SK-N-DZ (cell line): ENCODE data around the gene STAC3.

ENCODE experiments used
- DNase-seq: peaks from one replicate; pipeline ENCODE4 v3.0.0-alpha.2; 2015; ENCODE audit warnings: low spot score

The STAC3 gene

DNA sequence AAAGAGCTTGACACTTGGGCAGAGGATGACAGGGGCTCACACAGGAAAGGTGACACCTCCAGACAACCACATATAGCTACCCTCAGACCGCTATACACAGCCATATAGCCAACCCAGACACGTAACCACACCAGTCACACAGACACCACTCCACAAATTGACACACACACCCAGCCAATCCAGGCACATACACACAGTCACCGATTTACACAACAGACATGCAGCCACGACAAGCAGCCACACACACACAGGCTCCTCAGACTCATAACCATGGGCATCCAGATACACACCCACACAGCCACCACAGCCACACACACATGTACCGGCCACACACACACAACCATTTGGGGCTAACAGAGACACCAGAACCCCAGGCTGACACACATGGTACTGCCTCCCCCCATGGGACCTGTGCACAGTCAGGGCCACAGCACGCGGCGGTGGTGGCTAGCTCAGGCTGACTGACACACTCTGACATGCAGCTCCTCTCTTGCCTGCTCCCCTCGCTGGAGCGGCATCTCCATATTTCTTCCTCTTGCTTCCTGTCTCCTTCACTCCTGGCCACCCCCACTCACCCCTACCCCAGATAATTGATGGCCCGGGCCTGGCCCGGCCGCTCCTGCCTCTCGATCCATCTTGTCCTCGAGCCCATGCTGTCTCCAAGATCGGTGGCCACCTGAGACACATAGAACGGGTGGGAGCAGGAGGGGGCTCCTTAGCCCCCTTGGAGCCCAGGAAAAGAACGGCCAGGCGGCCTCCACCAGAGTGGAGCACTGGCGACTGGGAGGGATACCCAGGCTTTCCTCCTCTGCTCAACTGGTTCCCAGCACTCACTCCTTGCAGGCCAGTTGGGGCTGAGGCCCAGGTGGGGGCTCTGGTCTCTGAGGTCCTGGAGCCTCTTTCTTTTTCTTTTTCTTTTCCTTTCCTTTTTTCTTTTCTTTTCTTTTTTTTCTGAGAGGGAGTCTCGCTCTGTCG lies 27.5 kb downstream of the STAC3 start:
- no peak for DNase-seq

DNA sequence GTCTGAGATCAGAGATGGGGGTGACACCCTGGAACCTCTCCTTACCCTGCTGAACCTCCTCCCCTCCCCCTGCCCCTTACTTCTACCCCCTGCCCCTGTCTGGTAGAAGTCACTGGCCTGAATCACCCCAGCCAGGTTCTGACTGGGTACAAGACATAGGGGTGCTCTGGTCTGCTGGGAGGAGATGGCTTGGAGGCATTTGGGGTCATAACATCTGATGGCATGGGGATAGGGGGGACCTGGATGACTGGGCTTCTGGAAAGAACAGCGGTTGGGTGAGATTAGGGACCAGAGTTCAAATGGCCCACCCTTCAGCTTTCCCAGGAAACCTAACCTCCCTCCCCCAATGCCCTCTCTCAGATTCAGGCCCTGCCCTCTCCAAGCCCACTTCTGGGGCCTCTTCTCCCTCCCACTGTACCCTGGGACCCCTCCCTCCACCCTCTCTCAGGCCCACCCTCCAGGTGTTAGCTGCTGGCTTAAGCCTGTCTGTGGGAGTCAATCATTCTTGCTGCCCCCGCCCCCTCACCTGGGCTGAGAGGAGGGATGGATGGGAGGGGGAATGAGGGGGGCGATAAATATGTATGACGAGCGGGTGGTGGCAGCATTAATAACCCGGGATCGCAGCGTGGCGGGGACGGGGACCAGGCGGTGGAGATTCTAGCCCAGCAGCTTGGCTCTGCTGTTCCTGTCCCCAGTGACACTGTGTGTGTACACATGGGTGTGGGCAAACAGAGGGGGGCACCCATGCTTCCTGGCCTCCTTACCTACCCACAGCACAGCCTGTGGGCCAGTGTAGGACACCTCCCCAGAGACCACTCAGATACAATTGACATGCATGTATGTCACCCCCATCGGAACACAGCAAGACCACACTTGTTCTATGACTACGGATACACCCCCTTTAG lies 28.4 kb downstream of the STAC3 start:
- no peak for DNase-seq

DNA sequence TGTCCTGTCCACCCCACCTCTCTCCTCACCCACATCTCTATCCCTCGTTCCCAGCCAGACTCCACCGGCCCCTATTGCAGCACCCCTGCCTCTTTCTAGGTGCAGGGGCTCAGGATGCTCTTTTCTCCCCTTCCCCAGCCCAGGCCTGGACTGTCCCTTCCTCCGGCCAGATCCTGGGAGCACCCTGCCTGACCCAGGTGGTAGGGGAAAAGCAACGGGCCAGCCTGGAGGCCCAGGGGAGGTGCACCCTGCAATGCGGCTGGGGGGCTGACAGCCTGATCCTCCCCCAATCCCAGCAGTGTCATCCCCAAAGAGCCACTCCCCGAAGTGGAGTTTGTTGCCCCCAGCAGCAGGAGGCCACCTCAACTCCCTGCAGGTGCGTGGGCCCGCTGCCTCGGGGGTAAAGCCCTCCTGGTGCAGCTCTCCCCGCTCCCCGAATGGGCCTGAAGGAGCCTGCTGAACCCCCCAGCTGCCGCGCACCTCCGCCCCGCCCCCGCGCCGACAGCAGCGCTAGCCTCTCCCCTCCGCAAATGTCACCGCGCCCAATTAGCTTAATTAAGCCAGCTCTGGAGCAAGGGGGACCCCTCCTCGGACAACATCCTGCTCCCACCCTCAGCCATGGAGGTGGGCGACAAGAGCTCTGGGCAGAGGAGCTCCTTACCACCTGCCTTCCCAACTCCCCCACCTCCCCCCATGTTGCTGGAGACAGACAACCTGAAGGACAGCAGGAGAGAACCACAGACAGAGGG lies 29.6 kb downstream of the STAC3 start:
- no peak for DNase-seq

DNA sequence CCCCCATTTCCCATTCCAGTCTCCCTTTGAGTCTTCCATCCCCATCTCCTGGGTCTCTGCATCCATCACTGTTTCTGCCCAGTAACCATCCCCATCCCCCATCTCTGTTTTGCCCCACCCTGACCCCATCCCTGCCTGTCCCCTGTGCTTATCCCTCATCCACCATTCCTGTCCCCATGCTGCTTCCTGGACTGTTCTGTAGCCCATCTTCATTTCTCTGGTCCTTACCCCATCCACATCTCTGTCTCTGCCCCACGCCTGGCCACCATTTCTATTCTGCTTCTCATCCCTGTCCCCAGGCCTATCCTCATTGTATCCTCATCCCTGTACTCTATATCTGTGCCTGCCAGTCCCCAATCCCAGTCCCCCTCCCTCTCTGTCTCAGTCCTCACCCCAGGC lies 30.2 kb downstream of the STAC3 start:
- no peak for DNase-seq

DNA sequence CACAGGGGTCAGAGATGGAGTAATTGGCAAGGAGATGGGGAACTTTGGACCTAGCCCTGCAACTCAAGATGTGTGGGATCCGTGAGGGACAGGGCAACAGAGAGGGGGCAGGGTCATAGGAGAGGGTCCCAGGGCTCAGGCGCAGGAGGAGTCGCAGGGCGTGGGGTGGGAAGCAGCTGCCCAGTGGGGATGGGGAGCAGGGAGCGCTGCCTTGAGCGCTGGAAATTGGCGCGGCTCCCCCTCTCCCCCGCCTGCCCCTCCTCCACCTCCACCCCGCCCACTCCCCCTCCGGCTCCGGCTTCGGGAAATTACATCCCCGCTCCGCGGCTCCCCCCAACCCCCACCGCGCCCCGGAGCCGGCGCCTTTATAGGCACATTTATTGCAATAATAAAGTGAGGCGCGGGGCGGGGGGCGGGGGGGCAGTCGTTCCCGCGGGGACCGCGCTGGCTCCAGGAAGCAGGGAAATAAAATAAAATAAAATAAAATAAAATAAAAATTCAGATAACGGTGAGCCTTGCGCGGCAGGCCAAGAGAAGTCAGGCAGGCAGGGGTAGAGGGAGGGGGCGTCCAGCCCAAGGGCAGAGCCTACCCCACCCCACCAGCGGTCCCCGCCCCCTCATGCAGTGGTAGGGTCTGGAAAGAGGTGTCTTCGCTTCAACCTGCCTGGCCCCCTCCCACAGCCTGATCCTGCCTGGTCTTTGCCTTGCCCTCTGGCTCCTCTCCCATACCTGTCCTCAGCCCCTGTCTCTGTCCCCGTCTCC lies 30.8 kb downstream of the STAC3 start:
- DNase-seq: no peak

DNA sequence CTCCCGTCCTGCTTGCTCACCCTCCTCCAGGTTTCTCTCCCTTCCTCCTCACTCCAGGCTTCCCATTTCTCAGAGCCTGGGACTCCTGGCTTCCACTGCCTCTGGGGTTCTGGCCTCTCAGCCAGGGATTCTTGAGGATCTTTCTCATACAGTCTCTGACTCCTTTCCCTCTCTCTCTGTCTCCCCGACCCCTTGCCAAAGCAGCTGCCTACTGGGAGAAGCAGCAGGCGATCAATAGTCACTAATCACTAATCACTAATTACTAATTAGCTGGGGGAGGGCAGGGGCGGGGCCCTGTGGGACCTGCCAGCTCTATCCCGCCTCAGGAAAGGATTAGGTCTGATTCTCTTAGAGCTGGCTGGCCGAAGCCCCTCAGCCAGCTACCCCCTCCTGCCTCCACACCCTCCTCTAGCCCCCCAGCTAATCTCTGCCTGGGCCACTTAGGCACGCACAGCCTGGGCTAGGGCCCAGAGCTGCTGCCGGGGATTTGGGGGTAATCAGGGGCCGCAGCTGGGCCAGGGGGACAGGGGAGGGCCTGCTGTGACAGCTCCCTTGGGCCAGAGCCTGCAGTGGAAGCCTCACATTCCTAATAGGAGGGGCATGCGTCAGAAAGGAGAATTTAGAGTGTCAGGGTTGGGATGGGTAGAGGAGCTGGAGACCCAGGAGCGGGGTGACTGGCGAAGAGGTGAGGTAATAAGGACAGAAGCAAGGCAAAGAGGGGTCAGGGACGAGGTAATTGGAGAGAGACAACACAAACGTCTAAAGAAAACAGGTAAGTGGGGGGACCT lies 31.6 kb downstream of the STAC3 start:
- no peak for DNase-seq

DNA sequence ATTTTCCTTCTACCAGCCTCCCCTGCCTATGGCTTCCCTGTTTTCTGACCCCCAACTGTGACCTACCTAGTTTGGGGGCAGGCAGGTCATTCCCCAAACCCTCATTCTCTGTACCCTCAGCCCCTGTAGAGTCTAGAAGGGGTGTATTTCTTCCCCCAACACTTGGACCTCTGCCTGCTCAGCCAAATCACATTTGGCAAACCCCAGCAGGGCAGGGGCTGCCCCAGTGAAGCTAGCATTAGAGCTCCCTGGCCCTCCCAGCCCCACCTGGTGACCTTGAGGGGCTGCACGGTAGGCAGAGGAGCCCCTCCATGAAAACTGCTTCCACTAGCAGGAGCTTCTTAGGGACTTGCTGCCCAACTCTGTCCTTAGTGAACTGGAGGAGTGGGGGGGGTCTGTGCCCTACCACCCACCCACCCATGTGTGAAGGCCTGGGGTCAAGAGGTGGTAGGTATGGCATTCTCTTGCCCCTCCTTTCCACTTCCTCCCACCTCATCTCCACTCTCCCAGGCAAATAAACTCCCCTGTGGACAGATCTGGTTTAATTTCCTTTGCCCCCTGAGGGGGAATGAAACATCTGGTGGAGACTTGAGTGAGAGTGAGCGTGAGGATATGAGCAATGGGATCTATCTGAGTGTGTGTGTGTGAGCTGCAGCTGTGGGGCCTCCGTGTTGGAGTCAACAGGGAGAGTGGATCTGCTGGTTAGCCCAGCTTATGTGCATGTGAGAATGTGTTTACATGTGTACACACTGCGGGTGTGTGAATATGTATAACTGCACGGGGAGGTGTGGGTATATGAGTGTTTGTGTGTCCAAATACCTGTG lies 32.7 kb downstream of the STAC3 start:
- DNase-seq: no peak

DNA sequence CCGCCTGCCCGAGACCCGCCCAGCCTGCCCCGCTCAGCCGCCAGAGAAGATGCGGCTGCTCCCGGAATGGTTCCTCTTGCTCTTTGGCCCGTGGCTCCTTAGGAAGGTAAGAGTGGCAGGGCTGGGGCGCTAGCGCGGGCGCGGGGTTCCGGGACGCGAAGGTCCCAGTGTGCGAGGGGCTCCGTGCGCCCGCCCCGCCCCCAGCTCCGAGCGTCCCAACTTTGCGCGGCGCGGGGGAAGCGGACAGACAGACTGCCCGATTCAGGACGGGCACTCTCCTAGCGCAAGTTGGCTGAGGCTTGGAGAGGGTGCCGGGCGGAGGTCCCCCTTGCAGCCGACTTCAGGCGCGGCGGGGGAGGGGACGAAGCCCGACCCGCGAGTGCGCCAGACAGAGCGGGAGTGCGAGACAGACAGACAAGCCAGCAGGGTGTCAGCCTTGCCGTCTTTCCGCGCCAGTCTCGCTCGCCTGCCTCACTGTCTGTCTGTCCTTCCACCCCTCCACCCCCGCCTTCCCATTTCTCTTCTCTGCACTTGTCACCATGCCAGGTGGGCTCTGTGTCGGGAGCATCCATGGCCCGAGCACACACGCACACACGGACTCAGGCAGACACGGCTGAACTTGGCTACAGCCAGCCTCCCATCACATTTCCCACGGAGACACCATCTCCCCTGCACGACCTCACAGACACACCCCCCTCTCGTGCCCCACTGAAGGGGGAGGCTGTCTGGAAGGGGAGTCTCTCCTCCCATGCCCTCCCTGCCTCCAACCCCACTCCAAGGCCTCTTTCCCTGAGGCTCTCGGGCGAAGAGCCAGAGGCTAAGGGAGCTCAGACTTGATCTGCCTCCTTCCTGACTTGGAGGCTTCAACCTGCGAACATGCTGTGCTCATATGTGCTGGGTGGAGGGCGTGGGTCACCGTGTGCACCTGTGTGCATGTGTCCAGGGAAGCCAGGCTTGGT lies 33.8 kb downstream of the STAC3 start:
- no peak for DNase-seq

DNA sequence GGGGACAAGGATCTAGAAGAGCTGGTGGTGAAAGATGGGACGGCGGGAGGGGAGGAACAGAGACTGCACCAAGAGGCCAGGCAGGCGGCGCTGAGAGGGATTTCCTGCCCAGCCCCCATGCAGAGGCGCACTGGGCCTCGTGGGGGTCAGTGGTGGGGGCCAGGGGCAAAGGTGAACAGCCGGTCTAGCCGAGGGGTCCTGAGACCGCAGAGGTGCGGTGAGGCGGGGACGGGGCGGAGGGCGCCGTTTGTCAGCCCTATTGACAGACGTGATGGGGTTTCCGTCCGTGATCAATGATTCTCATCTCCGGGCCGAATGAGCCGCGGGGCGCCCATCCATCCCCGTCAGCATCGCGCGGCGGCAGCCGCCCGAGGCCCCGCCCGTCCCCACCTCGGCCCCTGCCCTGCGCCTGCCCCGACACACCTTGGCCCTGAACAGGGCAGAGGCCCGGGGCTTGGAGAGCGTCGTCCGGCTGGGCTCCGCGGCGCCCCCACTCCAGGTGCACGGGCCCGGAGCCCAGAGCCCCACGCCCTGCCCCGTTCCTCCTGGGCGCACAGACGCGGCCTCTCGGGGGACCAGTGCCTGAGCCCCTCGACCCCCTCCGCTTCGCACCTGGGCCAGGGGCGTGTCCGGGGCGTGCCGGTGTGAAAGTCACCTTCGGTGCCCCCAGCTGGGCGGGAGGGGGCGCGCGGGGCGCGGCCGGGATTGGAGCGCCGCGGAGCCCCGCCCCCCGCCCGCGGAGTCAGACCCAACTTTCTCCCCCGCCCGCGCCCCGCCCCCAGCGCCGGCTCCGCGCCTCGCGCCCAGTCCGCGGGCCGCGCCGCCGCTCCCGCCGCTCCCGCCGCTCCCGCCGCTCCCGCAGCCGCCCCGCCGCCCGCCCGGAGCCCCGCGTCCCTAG lies 34.7 kb downstream of the STAC3 start, which contains the start of gene NXPH4:
TSS of gene NXPH4 (plus strand) at position 781 of the 898 bp plus-strand sequence. CDS start 176 bp downstream, outside the sequence.
- DNase-seq: no peak

DNA sequence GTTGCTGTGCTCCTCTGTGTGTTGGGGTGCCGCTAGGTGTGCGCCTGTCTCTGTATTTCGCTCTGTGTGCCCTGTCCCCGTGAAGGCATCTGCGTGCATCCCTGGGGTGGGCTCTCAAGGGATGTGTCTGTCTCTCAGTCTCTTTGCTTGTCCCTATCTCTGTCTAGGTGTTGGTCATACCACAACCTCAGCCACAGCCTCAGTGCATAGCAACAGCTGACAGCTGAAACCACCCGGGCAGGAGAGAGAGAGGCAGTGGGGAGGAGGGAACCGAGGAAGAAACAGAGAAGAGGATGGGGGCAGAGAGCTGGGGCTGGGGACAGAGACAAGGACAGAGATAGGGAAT lies 35.3 kb downstream of the STAC3 start:
- no peak for DNase-seq

DNA sequence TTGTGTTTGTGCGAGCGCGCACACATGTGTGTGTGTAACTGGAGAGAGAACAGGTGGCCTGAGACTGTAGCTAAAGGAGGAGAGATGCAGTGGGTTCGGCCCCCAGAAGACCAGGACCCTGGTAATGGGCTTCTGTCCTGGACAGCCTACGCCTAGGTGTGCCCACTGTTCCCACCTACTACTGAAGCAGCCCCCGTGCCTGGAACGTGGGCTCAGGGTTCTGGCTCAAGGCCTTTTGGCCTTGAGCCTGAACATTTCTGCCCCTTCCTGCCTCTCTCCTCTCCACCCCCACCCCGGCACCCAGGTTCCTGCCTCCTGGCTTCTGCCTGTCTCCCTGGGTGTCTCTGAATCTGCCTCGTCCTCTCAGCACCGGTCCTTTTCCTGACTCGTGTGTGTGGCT lies 35.9 kb downstream of the STAC3 start:
- DNase-seq: no peak

DNA sequence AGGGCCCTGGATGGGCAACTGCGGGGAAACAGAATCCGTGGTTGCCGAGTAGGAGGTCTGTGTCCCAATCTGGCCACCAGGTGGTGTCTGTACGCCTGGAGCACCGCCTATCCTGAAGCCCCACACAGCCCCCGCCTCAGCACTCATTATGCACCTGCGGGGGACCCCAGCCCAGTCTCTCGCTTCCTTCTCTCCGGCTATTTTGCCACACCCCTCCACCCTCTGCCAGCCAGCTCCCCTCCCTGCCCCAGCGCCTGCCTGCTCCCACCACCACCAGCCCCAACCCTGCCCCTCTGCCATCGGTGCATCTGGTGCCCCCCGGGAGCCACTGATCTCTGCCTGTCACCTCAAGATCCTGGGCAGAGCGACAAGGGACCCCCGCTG lies 36.6 kb downstream of the STAC3 start:
- peak; percentile 82 for DNase-seq

DNA sequence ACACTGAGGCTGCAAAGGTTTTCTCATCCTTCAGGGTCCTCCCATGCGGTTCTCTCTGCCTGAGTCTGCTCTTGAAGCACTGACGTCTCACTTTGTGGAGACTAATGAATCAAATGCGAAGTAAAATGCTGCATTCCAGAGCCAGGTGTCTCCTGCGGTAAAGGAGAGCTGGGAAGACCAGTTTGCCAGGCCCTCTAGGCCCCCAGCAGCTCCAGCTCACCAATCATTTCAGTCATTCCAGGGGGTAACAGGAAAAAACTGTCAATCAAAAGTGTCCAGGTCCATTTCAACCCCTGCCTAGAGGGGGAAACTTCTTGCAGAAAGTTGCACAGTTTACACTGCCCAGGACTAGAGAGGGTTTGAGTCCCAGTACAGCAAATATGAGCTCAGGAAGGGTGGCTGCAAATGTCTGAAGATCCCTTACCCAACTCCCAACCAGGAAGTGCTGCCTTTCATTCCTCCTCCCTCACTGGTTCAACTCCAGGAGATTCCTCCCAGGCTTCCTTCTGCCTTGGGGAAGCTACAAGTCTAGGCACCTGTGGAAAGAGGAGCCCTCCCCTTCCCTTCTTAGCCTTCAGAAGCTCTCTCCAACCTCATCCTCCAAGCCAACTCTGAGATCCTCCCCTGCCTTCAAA lies 37.1 kb downstream of the STAC3 start:
- DNase-seq: no peak

DNA sequence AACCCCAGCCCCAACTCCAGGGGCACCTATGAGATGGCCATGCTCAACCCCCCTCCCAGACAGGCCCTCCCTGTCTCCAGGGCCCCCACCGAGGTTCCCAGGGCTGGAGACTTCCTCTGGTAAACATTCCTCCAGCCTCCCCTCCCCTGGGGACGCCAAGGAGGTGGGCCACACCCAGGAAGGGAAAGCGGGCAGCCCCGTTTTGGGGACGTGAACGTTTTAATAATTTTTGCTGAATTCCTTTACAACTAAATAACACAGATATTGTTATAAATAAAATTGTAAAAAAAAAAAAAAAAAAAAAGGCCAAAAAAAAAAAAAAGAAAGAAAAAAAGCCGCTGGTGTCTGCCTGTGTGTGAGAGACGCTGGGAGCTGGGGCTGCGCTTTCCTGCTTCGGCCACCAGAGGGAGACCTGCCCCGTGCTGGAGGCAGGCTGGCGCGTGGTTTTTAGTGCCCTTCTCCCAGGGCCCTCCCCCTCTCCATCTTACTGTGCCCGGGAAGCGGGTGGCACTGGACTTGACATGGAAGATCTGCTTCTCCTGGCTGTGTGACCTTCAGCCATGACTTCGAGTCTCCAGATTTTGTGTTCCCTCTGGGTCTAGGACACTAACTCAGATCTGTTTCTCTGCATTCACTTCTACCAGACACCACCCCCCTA lies 37.8 kb downstream of the STAC3 start:
- peak; percentile 75 for DNase-seq

DNA sequence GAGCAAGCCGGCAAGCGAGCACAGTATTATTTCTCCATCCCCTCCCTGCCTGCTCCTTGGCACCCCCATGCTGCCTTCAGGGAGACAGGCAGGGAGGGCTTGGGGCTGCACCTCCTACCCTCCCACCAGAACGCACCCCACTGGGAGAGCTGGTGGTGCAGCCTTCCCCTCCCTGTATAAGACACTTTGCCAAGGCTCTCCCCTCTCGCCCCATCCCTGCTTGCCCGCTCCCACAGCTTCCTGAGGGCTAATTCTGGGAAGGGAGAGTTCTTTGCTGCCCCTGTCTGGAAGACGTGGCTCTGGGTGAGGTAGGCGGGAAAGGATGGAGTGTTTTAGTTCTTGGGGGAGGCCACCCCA lies 38.3 kb downstream of the STAC3 start:
- no peak for DNase-seq
